ENCODE data around the gene SBK3.

GRCh38 chr19:55498246-55498840 lies 47.0 kb downstream of the SBK3 start:
- no peak for TF ChIP-seq POLR2AphosphoS5 (IDR thresholded peaks at IDR 0.05)
- TF ChIP-seq, protein P1, sequence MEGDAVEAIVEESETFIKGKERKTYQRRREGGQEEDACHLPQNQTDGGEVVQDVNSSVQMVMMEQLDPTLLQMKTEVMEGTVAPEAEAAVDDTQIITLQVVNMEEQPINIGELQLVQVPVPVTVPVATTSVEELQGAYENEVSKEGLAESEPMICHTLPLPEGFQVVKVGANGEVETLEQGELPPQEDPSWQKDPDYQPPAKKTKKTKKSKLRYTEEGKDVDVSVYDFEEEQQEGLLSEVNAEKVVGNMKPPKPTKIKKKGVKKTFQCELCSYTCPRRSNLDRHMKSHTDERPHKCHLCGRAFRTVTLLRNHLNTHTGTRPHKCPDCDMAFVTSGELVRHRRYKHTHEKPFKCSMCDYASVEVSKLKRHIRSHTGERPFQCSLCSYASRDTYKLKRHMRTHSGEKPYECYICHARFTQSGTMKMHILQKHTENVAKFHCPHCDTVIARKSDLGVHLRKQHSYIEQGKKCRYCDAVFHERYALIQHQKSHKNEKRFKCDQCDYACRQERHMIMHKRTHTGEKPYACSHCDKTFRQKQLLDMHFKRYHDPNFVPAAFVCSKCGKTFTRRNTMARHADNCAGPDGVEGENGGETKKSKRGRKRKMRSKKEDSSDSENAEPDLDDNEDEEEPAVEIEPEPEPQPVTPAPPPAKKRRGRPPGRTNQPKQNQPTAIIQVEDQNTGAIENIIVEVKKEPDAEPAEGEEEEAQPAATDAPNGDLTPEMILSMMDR (IDR thresholded peaks at IDR 0.05): no peak

Measured in transverse colon (tissue), 4 donors.